Endodermal cell (in vitro differentiated cells): ENCODE measurements around the gene PIGQ. TPM values are rescaled to one million over a fixed set of nuclear protein-coding genes. Genes with fewer than 3 reads are reported as not detected.

Experiments used
- DNase-seq: peaks from one replicate; pipeline ENCODE4 v3.0.0-alpha.2; 2017
- H3K27ac ChIP-seq: 2 replicates; pipeline ENCODE4 v1.5.1; 2013; ENCODE audit warnings: mild to moderate bottlenecking, low read depth, low read length, moderate library complexity
- H3K27me3 ChIP-seq: 2 replicates; pipeline ENCODE4 v1.6.1; 2013; ENCODE audit warnings: mild to moderate bottlenecking, low read length, moderate library complexity; ENCODE audit not compliant: insufficient read depth, control insufficient read depth, poor library complexity, severe bottlenecking
- H3K36me3 ChIP-seq: 2 replicates; pipeline ENCODE4 v1.7.0; 2013; ENCODE audit warnings: mild to moderate bottlenecking, low read length, moderate library complexity; ENCODE audit not compliant: control insufficient read depth, insufficient read depth
- H3K4me1 ChIP-seq: one replicate; pipeline ENCODE4 v1.7.0; 2013; ENCODE audit warnings: low read length; ENCODE audit not compliant: control insufficient read depth, insufficient read depth
- H3K4me3 ChIP-seq: 2 replicates; pipeline ENCODE4 v1.5.1; 2013; ENCODE audit warnings: mild to moderate bottlenecking, low read length, moderate library complexity
- H3K9ac ChIP-seq: 2 replicates; pipeline ENCODE4 v1.6.1; 2013; ENCODE audit warnings: mild to moderate bottlenecking, low read length, moderate library complexity; ENCODE audit not compliant: poor library complexity, severe bottlenecking; ENCODE audit errors: extremely low read depth
- H3K9me3 ChIP-seq: 2 replicates; pipeline ENCODE4 v1.6.1; 2013; ENCODE audit warnings: mild to moderate bottlenecking, low read length, moderate library complexity; ENCODE audit not compliant: control insufficient read depth
- H3K27ac Mint-ChIP-seq: 2 replicates; pipeline ENCODE4 v1.8.0; 2020; ENCODE audit warnings: mixed read lengths
- H3K27me3 Mint-ChIP-seq: 2 replicates; pipeline ENCODE4 v1.8.0; 2021; ENCODE audit warnings: mild to moderate bottlenecking, mixed read lengths; ENCODE audit not compliant: insufficient read depth
- H3K36me3 Mint-ChIP-seq: 2 replicates; pipeline ENCODE4 v1.8.0; 2020; ENCODE audit warnings: low read depth, mixed read lengths
- H3K4me1 Mint-ChIP-seq: 2 replicates; pipeline ENCODE4 v1.8.0; 2020; ENCODE audit warnings: mixed read lengths
- H3K4me3 Mint-ChIP-seq: 2 replicates; pipeline ENCODE4 v1.8.0; 2020; ENCODE audit warnings: mild to moderate bottlenecking, moderate library complexity, mixed read lengths
- H3K9me3 Mint-ChIP-seq: 2 replicates; pipeline ENCODE4 v1.8.0; 2020; ENCODE audit warnings: mild to moderate bottlenecking, mixed read lengths
- WGBS, 2 experiments: methylation state at CpG; one replicate each; pipeline versions ENCODE4 v1.1.5 to v1.1.7; 2013; ENCODE audit warnings: missing lambda C conversion rate in 2 of 2, mixed read lengths in 1 of 2; ENCODE audit not compliant: insufficient coverage in 1 of 2, insufficient read length in 1 of 2; 5-methylcytosine and 5-hydroxymethylcytosine counted together
- total RNA-seq, 2 donors: library from RNA; stranded (reverse); fragmentation: NEBNext Ultra II Directional in 1 of 2; extraction: Animal tissue kit (Norgen Biotek cat#: 25700) in 1 of 2; gene quantifications; 2 replicates in 1 of 2; 3 replicates in 1 of 2; pipeline ENCODE4 v1.2.1, GENCODE V29; 2021
- TF ChIP-seq, protein P1 (sequence below): fragments of 200-600 bp; sonication (generic); conservative IDR thresholded peaks from 2 replicates; pipeline ENCODE4 v1.5.0; 2021; ENCODE audit warnings: antibody characterized with exemption, mild to moderate bottlenecking

PIGQ gene
- total RNA-seq, 2 donors from 2014 or later, result 128 to 129 TPM

DNA sequence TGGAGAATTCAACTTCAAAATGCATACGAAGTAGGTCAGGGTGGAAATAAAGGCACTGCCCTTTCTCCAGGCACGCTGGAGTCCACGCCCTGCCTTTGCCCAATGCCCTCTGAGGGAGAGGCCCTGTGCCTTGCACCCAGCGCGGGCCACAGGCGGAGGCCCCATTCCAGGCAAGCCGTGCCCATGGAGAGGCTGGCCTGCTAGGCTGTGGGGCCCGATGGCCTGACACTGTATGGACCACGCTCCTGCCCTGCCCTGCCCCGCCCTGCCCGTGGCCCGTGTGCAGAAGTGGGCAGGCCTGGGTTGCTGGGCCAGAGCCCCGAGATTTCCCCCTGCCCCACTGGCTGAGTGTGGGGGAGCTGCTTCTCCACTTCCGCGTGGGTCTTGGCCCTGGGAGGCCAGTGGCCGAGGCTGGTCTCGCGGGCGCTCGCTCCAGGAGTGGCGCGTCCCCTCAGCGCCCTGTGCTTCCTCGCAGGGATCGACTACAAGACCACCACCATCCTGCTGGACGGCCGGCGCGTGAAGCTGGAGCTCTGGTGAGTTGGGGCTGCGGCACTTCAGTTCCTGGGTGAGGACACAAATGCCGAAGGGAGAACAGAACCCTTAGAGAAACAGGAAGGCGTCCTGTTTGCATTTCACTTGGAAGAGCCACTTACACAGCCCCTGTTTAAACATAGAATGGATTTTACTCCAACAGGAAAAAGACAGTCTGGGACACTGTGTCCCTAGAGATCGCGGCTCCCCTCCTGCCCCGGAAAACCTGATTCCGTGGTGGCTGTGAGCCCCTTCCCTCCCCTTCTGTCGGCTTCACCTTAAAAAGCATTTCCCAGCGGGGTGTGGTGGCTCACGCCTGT, 47.2 kb downstream of the PIGQ start:
- WGBS, 2 experiments, result 95% methylated on average over 32 to 39 of the region's 39 CpGs
- DNase-seq, result no peak
- TF ChIP-seq, protein P1, sequence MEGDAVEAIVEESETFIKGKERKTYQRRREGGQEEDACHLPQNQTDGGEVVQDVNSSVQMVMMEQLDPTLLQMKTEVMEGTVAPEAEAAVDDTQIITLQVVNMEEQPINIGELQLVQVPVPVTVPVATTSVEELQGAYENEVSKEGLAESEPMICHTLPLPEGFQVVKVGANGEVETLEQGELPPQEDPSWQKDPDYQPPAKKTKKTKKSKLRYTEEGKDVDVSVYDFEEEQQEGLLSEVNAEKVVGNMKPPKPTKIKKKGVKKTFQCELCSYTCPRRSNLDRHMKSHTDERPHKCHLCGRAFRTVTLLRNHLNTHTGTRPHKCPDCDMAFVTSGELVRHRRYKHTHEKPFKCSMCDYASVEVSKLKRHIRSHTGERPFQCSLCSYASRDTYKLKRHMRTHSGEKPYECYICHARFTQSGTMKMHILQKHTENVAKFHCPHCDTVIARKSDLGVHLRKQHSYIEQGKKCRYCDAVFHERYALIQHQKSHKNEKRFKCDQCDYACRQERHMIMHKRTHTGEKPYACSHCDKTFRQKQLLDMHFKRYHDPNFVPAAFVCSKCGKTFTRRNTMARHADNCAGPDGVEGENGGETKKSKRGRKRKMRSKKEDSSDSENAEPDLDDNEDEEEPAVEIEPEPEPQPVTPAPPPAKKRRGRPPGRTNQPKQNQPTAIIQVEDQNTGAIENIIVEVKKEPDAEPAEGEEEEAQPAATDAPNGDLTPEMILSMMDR, result no peak
- Histone ChIP-seq H3K9ac (no peak overlapping the region), H3K27ac (no peak overlapping the region), H3K27me3 (no peaks in the 10 kb centered on the region), H3K36me3 (peaks cover 4% of the 10 kb centered on the region), H3K4me3 (no peak overlapping the region), H3K9me3 (no peaks in the 10 kb centered on the region), H3K4me1 (no peaks in the 10 kb centered on the region)
- H3K4me1 Mint-ChIP-seq, result peaks cover 5% of the 10 kb centered on the region
- H3K36me3 Mint-ChIP-seq, result peaks cover 16% of the 10 kb centered on the region
- H3K27ac Mint-ChIP-seq, result no peak overlapping the region
- H3K4me3 Mint-ChIP-seq, result no peak overlapping the region
- H3K27me3 Mint-ChIP-seq, result peaks cover 2% of the 10 kb centered on the region
- no peaks in the 10 kb centered on the region for H3K9me3 Mint-ChIP-seq

DNA sequence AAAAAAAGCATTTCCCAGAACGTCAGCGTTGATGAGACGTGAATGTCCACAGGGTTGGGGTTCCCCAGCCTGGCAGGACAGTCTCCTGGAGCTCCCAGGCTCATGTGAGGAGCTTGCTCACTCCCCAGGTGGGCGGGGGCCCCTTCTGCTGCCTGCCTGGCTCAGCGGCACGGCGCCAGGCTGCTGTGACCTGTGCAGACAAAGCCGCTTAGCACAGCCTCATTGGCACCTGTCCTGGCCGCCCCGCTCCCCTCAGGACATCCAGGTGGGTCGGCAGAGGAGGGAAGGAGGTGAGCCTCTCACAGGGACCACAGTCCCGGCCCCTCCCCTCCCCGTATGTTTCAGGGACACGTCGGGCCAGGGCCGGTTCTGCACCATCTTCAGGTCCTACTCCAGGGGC, 48.1 kb downstream of the PIGQ start:
- Histone ChIP-seq H3K9ac (no peak overlapping the region), H3K27me3 (no peaks in the 10 kb centered on the region), H3K4me1 (no peaks in the 10 kb centered on the region), H3K36me3 (peaks cover 4% of the 10 kb centered on the region), H3K4me3 (no peak overlapping the region), H3K9me3 (no peaks in the 10 kb centered on the region), H3K27ac (no peak overlapping the region)
- no peak for DNase-seq
- no peak overlapping the region for H3K27ac Mint-ChIP-seq
- no peaks in the 10 kb centered on the region for H3K9me3 Mint-ChIP-seq
- peaks cover 2% of the 10 kb centered on the region for H3K27me3 Mint-ChIP-seq
- H3K36me3 Mint-ChIP-seq, result peaks cover 16% of the 10 kb centered on the region
- 91 to 93% methylated on average over 8 to 16 of the region's 16 CpGs for WGBS, 2 experiments
- no peak overlapping the region for H3K4me3 Mint-ChIP-seq
- H3K4me1 Mint-ChIP-seq, result peaks cover 10% of the 10 kb centered on the region
- TF ChIP-seq, protein P1, result no peak

DNA sequence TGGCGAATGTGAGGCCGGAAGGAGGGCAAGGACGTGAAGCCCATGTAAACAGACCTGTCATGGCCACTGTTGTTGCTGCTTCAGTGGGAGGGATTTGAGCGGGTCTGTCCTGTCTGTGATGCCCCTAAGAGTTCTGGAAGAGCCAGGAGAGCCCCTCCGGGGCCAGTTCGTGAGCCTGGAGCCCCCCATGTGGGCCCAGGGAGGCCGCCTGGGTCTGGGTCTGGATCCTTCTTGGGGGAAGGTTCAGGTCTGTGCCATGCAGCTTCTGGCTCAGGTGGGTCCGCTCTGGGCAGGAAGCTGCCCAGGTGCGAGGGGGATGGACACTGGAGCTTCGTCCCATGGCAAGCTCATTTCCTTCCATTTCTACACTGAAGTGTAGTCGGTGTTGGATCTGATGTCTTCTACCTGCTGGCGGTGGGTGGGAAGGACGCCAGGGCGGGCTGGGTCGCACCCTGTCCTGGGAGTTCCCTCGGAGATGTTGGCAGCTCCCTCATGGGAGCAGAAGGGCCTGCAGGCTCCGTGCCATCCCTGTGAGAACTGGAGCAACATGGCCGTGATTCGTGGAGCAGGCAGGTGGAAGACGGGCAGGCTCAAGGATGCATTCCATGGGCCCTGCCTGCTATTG, 49.8 kb downstream of the PIGQ start:
- Histone ChIP-seq H3K27ac (no peak overlapping the region), H3K9me3 (no peaks in the 10 kb centered on the region), H3K9ac (no peak overlapping the region), H3K27me3 (no peaks in the 10 kb centered on the region), H3K4me1 (no peaks in the 10 kb centered on the region), H3K4me3 (no peak overlapping the region), H3K36me3 (no peaks in the 10 kb centered on the region)
- DNase-seq, result no peak
- H3K9me3 Mint-ChIP-seq, result no peaks in the 10 kb centered on the region
- no peak overlapping the region for H3K4me3 Mint-ChIP-seq
- peaks cover 2% of the 10 kb centered on the region for H3K27me3 Mint-ChIP-seq
- peaks cover 7% of the 10 kb centered on the region for H3K36me3 Mint-ChIP-seq
- H3K4me1 Mint-ChIP-seq, result peaks cover 10% of the 10 kb centered on the region
- no peak overlapping the region for H3K27ac Mint-ChIP-seq
- WGBS, 2 experiments, result 94 to 95% methylated on average over 17 to 20 of the region's 20 CpGs
- TF ChIP-seq, protein P1, result no peak
